ENCODE data around the gene ANK3. TPM values are rescaled to one million over a fixed set of nuclear protein-coding genes. Genes with fewer than 3 reads are reported as not detected.
A peak's percentile ranks its signal among the peaks of the same experiment; 100 is the strongest.

The ANK3 gene
- total RNA-seq, 1 donor from 2014 or later, result 35.1 TPM

DNA sequence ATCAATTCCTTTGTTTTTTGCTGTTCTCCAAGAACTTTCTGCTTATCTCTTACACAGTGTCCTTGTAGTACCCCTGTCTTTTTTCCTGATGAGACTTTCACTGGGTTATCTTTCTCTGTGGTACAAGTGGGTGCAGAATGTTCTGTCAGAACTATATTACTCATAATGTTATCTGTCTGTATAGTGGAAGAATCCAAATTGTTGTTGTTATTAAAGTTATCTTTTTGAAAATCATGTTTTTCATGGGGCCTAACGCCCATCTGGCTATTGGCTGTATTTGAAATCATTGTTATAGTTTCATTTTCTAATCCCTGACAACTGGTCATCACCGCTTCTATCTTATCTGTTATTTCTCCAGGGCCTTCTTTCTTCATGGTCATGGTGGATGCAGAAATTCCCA, 320.4 kb downstream of the ANK3 start:
- Mint-ChIP-seq H3K4me3 (ENCODE audit: unreplicated experiment) (no peak overlapping the region), H3K27me3 (ENCODE audit: low read depth) (no peaks in the 10 kb centered on the region), H3K4me1 (ENCODE audit: low read depth) (no peaks in the 10 kb centered on the region), H3K36me3 (ENCODE audit: low read depth) (peaks cover 26% of the 10 kb centered on the region), H3K27ac (ENCODE audit: unreplicated experiment) (no peak overlapping the region), H3K9me3 (ENCODE audit: low read depth) (no peaks in the 10 kb centered on the region)
- TF ChIP-seq, protein P1, sequence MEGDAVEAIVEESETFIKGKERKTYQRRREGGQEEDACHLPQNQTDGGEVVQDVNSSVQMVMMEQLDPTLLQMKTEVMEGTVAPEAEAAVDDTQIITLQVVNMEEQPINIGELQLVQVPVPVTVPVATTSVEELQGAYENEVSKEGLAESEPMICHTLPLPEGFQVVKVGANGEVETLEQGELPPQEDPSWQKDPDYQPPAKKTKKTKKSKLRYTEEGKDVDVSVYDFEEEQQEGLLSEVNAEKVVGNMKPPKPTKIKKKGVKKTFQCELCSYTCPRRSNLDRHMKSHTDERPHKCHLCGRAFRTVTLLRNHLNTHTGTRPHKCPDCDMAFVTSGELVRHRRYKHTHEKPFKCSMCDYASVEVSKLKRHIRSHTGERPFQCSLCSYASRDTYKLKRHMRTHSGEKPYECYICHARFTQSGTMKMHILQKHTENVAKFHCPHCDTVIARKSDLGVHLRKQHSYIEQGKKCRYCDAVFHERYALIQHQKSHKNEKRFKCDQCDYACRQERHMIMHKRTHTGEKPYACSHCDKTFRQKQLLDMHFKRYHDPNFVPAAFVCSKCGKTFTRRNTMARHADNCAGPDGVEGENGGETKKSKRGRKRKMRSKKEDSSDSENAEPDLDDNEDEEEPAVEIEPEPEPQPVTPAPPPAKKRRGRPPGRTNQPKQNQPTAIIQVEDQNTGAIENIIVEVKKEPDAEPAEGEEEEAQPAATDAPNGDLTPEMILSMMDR (IDR thresholded peaks at IDR 0.05), result no peak
- DNase-seq (ENCODE audit: low spot score), result no peak

- Mint-ChIP-seq H3K27ac (ENCODE audit: unreplicated experiment) (no peak overlapping the region), H3K27me3 (ENCODE audit: low read depth) (no peaks in the 10 kb centered on the region), H3K36me3 (ENCODE audit: low read depth) (peaks cover 2% of the 10 kb centered on the region), H3K4me1 (ENCODE audit: low read depth) (peaks cover 18% of the 10 kb centered on the region), H3K4me3 (ENCODE audit: unreplicated experiment) (no peak overlapping the region), H3K9me3 (ENCODE audit: low read depth) (no peaks in the 10 kb centered on the region)
- no peak for DNase-seq (ENCODE audit: low spot score)
- TF ChIP-seq, protein P1 (IDR thresholded peaks at IDR 0.05), result no peak
Measured at GRCh38 chr10:60050366-60050765, 339.3 kb downstream of the ANK3 start.

DNA sequence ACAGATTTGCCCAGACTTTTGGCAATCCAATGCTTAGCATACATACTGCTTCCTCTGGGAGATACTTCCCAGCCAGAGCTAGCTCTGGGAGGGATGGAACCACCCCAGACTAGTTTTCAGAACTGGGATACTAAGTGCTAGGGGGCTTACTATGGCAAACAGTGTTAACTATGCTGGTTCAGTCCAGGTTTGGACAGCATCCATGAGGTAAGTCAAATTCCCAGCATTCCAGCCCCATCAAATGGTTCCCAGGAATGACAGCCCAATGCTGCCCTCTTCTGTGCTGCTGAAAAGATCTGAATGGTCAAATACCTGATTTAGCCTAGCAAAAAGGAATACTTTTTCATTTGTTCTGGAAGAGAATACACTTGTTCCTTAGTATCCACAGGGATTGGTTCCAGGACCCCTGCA, 341.6 kb downstream of the ANK3 start:
- Mint-ChIP-seq H3K4me3 (ENCODE audit: unreplicated experiment) (no peak overlapping the region), H3K27ac (ENCODE audit: unreplicated experiment) (no peak overlapping the region), H3K27me3 (ENCODE audit: low read depth) (no peaks in the 10 kb centered on the region), H3K9me3 (ENCODE audit: low read depth) (no peaks in the 10 kb centered on the region), H3K36me3 (ENCODE audit: low read depth) (no peaks in the 10 kb centered on the region), H3K4me1 (ENCODE audit: low read depth) (peaks cover 20% of the 10 kb centered on the region)
- no peak for DNase-seq (ENCODE audit: low spot score)
- TF ChIP-seq, protein P1 (IDR thresholded peaks at IDR 0.05), result peak; percentile 73

DNA sequence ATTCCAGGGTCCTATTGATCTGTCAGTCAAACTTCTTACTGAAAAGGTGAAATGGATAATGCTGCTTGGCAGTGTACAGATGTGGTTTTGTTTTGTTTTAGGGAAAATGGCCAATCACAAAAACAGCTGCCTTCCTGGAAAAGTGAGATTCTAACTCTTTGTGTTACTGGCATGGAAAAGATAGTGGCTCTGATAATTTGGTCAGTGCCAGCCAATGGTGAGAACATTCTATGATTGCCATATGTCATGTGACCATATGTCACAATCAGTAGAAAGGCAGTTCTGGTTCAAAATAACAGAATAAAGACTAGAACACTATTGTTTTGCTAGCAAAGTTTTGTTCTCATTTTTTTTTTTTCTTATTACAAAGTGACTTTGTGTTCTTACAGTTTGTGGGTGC, 344.1 kb downstream of the ANK3 start:
- TF ChIP-seq, protein P1 (IDR thresholded peaks at IDR 0.05), result no peak

GRCh38 chr10:60044971-60045370, 344.7 kb downstream of the ANK3 start:
- no peaks in the 10 kb centered on the region for H3K36me3 Mint-ChIP-seq (ENCODE audit: low read depth)
- no peak overlapping the region for H3K4me3 Mint-ChIP-seq (ENCODE audit: unreplicated experiment)
- H3K27ac Mint-ChIP-seq (ENCODE audit: unreplicated experiment), result no peak overlapping the region
- no peaks in the 10 kb centered on the region for H3K9me3 Mint-ChIP-seq (ENCODE audit: low read depth)
- peaks cover 38% of the 10 kb centered on the region for H3K4me1 Mint-ChIP-seq (ENCODE audit: low read depth)
- TF ChIP-seq, protein P1 (IDR thresholded peaks at IDR 0.05), result no peak
- no peak for DNase-seq (ENCODE audit: low spot score)
- no peaks in the 10 kb centered on the region for H3K27me3 Mint-ChIP-seq (ENCODE audit: low read depth)

More for the DNA sequence above, 344.1 kb downstream of the ANK3 start:
- H3K9me3 Mint-ChIP-seq (ENCODE audit: low read depth), result no peaks in the 10 kb centered on the region
- DNase-seq (ENCODE audit: low spot score), result no peak
- H3K4me3 Mint-ChIP-seq (ENCODE audit: unreplicated experiment), result no peak overlapping the region
- no peaks in the 10 kb centered on the region for H3K27me3 Mint-ChIP-seq (ENCODE audit: low read depth)
- peaks cover 32% of the 10 kb centered on the region for H3K4me1 Mint-ChIP-seq (ENCODE audit: low read depth)
- no peak overlapping the region for H3K27ac Mint-ChIP-seq (ENCODE audit: unreplicated experiment)
- H3K36me3 Mint-ChIP-seq (ENCODE audit: low read depth), result no peaks in the 10 kb centered on the region
